KOPT-K1 (cell line): ENCODE measurements around the gene SLC16A12.
A peak's percentile ranks its signal among the peaks of the same experiment; 100 is the strongest.
"Not testable (repeated sequence)": the region's sequence is repeated elsewhere in the genome, so short reads cannot be mapped to it uniquely, and the experiment has no call there.

ENCODE experiments used
- H3K27ac ChIP-seq: fragments of 200-600 bp; sonication (generic); 2 replicates; pipeline ENCODE4 v1.5.1; 2016; ENCODE audit warnings: antibody characterized with exemption, mild to moderate bottlenecking, low read depth, low read length; ENCODE audit not compliant: poor library complexity, severe bottlenecking
- H3K36me3 ChIP-seq: fragments of 200-600 bp; sonication (generic); 2 replicates; pipeline ENCODE4 v1.5.1; 2017; ENCODE audit warnings: antibody characterized with exemption, mild to moderate bottlenecking, low read length, moderate library complexity; ENCODE audit not compliant: insufficient read depth
- H3K9me3 ChIP-seq: fragments of 200-600 bp; sonication (generic); 2 replicates; pipeline ENCODE4 v1.5.1; 2017; ENCODE audit warnings: antibody characterized with exemption, low read length, mild to moderate bottlenecking; ENCODE audit not compliant: insufficient read depth, poor library complexity, severe bottlenecking

SLC16A12 gene

DNA sequence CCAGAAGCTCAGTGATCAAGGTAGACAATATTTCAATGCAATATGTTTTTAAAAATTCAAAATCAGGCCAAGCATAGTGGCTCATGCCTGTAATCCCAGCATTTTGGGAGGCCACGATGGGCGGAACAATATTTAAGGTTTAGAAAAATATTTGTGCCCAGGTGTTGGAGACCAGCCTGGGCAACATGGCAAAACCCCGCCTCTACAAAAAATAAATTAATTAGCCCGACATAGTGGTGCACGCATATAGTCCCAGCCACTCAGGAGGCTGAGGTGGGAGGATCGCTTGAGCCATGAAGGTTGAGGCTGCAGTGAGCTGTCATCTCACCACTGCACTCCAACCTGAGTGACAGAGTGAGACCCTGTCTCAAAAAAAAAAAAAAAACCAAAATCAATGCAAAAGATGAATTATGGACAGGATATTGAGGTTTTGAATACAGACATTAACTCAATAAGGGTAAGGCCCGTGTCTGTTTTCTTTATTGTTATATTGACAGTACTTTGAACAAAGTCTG lies 121.9 kb downstream of the SLC16A12 start:
- Histone ChIP-seq H3K36me3 (peaks cover 12% of the 10 kb centered on the region), H3K9me3 (peaks cover 6% of the 10 kb centered on the region), H3K27ac (peak overlapping the region; percentile 68)

DNA sequence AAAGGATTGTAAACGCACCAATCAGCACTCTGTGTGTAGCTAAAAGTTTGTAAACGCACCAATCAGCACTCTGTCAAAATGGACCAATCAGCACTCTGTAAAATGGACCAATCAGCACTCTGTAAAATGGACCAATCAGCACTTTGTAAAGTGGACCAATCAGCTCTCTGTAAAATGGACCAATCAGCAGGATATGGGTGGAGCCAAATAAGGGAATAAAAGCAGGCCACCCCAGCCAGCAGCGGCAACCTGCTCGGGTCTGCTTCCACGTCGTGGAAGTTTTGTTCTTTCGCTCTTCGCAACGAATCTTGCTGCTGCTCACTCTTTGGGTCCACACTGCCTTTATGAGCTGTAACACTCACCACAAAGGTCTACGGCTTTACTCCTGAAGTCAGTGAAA lies 123.1 kb downstream of the SLC16A12 start:
- H3K9me3 ChIP-seq, H3K36me3 ChIP-seq: not testable (repeated sequence)
- peak overlapping the region; percentile 2 for H3K27ac ChIP-seq

DNA sequence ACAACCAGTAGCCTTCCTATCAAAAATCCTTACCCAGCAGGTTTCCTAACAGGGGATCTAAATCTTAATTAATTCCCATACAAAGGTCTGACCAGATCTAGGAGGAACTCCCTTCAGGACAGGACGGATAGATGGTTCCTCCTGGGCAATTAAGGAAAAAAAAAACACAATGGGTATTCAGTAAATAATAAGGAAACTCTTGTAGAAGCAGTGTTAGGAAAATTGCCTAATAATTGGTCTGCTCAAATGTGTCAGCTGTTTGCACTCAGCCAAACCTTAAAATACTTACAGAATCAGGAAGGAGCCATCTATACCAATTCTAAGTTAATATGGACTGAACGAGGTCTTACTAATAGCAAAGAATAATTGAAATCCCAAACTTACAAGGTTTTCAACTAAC lies 124.3 kb downstream of the SLC16A12 start:
- not testable (repeated sequence) for H3K9me3 ChIP-seq, H3K27ac ChIP-seq, H3K36me3 ChIP-seq

DNA sequence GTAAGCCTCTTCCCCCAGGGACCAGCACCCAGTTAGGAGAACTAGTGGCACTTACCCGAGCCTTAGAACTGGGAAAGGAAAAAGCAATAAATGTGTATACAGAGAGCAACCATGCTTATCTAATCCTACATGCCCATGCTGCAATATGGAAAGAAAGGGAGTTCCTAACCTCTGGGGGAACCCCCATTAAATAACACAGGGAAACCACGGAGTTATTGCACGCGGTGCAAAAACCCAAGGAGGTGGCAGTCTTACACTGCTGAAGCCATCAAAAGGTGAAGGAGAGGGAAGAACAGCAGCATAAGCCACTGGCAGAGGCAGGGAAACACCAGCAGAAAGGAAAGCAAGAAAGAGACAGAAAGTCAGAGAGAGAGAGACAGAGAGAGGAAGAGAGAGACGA lies 124.8 kb downstream of the SLC16A12 start:
- H3K9me3 ChIP-seq, H3K27ac ChIP-seq, H3K36me3 ChIP-seq: not testable (repeated sequence)

DNA sequence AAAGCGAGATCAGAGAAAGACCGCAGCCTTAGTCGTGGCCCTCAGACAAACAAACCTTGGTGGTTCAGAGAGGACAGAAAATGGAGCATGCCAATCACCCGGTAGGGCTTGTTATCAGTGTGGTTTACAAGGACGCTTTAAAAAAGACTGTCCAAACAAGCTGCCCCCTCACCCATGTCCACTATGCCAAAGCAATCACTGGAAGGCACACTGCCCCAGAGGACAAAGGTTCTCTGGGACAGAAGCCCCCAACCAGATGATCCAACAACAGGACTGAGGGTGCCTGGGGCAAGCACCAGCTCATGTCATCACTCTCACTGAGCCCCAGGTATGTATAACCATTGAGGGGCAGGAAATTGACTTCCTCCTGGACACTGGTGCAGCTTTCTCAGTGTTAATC lies 126.1 kb downstream of the SLC16A12 start:
- H3K27ac ChIP-seq, H3K9me3 ChIP-seq, H3K36me3 ChIP-seq: not testable (repeated sequence)

DNA sequence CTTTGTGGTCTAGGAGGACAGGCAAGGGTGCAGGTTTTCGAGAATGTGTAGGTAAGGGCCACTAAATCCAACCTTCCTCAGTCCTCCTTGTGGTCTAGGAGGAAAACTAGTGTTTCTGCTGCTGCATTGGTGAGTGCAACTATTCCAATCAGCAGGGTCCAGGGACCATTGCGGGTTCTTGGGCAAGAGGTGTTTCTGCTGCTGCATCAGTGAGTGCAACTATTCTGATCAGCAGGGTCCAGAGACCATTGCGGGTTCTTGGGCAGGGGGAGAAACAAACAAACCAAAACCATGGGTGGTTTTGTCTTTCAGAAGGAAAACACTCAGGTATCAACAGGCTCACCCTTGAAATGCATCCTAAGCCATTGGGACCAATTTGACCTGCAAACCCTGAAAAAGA lies 127.6 kb downstream of the SLC16A12 start:
- H3K36me3 ChIP-seq, H3K9me3 ChIP-seq, H3K27ac ChIP-seq: not testable (repeated sequence)

DNA sequence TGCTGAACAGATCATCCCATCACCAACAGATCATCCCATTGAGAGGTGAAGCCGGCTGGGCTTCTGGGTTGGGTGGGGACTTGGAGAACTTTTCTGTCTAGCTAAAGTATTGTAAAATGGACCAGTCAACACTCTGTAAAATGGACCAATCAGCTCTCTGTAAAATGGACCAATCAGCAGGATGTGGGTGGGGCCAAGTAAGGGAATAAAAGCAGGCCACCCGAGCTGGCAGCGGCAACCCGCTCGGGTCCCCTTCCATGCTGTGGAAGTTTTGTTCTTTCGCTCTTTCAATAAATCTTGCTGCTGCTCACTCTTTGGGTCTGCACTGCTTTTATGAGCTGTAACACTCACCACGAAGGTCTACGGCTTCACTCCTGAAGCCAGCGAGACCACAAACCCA lies 129.2 kb downstream of the SLC16A12 start:
- not testable (repeated sequence) for H3K27ac ChIP-seq, H3K36me3 ChIP-seq, H3K9me3 ChIP-seq

DNA sequence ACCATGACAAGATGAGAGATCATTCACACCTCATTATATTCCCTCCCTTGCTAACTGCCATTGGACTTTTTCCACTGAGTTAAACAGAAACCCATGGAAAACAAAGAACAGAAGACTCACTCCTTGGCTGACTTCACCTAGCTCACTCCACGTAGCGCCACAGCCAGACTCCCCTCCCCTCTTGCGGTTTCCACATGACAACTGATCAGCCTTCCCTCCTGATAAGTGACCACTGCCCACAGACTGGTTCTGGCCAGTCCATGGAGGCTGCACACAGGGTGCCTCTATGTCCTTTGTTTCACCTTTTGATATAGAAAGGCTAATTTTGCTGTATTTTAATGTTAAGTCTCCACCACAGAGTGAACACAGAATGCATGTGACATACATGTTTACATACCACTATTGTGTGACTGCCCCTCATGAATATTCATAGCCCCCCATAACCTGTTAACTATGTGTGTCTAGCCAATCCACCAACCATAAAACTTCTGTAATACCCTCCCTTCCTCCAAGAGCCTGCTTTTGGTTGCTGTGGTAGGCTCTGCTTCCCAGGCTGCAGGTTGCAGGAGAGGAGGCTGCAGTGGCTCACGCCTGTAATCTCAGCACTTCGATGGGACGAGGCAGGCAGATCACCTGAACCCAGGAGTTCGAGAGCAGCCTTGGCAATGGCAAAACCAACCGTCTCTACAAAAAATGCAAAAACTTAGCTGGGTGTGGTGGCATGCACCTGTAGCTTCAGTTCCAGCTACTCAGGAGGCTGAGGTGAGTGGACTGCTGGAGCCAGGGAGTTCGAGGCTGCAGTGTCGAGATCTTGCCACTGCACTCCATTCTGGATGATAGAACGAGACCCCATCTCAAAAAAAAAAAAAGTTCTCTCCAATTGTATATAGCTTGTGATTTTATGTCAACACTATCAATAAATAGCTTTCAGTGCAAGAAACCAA lies 131.0 kb downstream of the SLC16A12 start:
- H3K36me3 ChIP-seq, result no peaks in the 10 kb centered on the region
- no peak overlapping the region for H3K27ac ChIP-seq
- no peaks in the 10 kb centered on the region for H3K9me3 ChIP-seq

DNA sequence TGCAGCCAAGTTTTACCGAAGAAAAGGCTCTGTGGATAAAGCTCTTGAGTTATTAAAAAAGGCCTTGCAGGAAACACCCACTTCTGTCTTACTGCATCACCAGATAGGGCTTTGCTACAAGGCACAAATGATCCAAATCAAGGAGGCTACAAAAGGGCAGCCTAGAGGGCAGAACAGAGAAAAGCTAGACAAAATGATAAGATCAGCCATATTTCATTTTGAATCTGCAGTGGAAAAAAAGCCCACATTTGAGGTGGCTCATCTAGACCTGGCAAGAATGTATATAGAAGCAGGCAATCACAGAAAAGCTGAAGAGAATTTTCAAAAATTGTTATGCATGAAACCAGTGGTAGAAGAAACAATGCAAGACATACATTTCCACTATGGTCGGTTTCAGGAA lies 132.4 kb downstream of the SLC16A12 start:
- Histone ChIP-seq H3K36me3 (no peaks in the 10 kb centered on the region), H3K27ac (no peak overlapping the region), H3K9me3 (no peaks in the 10 kb centered on the region)

DNA sequence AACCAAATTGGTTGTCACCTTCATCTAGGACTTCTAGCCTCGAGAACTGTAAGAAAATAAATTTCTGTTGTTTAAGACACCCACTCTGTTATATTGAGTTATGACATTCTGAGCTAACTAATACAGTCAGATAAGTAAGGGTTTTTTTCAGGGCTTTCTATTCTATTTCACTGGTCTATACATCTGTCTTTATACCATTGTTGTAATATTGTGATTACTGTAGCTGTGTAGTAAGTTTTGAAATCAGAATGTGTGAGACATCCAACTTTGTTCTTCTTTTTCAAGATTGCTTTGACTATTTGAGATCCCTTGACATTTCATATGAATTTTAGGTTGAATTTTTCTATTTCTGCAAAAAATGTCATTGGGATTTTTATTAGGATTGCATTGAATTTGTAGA lies 135.4 kb downstream of the SLC16A12 start:
- Histone ChIP-seq H3K9me3 (no peaks in the 10 kb centered on the region), H3K36me3 (no peaks in the 10 kb centered on the region), H3K27ac (no peak overlapping the region)

DNA sequence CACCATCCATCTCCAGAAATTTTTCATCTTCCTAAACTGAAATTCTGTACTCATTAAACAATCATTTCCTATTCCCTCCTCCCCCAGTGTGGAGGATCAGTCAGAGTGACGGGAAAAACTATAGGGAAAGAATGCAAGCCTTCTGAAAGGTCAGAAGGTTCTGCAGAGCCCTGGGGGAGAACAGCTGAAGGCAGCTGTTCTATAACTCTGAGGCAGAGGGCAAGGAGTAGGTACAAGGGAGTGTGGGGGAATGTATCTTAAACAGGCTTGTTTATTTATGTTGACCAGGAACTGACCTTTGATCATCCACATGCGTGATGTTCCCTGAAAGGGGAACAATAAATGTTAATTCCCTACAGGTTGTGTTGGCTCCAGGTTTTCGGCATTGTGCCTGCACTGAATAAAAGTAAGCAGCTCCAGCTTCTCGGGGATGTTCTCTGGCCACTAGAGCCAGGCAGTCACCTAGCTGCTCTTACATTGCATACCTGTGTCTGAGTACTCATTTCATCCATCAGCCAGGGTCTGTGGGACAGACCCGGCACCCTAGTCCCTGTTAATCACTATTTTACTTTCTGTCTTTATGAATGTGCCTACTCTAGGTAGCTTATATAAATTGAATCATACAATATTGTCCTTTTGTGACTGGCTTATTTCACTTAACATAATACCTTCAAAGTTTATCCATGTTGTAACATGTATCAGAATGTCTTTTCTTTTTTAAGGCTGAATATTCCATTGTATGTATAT lies 137.2 kb downstream of the SLC16A12 start:
- Histone ChIP-seq H3K27ac (no peak overlapping the region), H3K9me3 (no peaks in the 10 kb centered on the region), H3K36me3 (no peaks in the 10 kb centered on the region)

DNA sequence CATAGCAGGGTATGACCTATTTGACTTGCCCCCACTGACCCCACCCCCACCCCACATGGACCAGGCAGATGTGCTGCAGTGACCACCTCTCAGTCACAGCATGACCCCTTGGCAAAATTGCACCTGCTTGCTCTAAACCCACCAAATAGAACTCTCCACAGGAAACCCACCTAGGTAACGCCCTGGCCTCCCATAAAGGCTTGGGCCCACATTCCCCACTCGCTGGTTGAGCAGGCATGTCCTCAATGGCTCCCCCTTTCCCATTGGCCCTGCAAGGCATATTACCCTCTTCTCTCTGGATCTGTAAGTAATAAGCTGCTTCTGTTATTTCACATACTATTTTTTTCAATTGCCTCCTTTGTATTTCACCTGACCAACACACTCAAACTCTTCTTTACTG lies 140.3 kb downstream of the SLC16A12 start:
- Histone ChIP-seq H3K27ac (no peak overlapping the region), H3K36me3 (no peaks in the 10 kb centered on the region), H3K9me3 (no peaks in the 10 kb centered on the region)

DNA sequence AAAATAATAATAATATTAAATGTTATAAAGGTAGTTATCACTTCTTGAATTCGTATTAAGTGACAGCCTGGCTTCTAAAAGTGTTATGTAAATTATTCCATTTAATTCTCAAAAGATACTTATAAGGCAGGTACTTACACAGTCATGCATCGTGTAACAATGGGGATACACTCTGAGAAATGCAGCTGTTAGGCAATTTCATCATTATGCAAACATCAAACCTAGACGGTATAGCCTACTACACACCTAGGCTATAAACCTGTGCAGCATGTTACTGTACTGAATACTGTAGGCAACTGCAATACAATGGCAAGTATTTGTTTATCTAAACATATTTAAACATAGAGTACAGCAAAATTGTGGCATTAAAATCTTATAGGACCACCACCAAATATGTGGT lies 141.5 kb downstream of the SLC16A12 start:
- Histone ChIP-seq H3K36me3 (no peaks in the 10 kb centered on the region), H3K27ac (no peak overlapping the region), H3K9me3 (no peaks in the 10 kb centered on the region)

DNA sequence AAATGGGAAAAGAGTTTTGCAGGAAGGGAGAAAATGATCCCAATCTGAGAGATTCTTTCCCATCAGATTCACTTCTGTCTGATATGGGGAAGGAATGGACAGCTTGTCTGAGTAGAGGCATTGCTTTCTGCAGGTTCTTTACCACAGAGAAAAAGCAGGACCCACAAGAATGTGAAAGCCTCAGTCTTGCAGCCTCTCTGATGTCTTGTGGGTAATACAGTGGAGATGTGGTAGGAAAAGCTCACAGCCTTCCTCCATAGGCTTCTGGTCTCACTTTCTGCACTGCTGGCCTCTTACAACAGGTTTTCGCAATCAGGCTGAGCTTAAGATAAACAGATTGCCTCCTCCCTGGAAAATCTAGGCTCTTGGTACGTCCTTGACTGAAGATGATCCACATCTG lies 142.4 kb downstream of the SLC16A12 start:
- peak overlapping the region; percentile 78 for H3K27ac ChIP-seq
- H3K36me3 ChIP-seq, result no peaks in the 10 kb centered on the region
- no peaks in the 10 kb centered on the region for H3K9me3 ChIP-seq

DNA sequence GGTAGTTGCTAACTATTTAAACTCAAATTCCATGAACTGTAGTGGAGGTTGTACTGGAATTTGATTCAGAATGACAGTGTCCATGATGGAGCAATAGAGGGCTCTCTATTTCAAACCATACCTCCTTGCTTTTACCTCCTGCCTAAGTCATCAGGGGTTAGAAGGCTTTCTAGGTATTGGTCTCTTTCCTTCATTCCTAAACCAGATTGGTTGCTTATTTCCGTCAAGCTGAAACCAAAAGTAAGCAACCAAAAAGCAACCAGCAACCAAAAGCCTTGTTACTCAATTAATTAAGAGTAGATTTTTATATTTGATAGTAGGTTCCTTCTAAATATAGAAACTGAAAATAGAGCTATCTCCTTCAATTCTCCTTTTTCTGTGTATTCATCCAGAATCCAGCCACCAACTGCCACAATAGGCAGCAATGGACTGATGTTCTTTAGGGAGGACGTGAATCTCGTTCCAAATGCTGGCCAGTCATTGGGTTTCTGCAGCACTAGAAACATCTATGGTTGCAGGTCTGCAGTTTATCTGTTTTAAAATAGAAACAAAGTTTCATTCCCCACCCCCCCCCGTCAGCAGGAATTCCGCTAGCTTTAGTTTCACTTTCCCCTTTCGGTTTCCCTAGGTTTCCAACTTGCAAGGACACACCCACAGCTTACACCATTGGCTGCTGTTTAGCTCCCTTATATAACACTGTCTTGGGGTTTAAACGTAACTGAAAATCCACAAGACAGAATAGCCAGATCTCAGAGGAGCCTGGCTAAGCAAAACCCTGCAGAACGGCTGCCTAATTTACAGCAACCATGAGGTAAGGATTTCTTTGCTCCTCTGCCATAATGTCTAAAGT lies 143.3 kb downstream of the SLC16A12 start, which contains the start of gene IFIT1:
TSS of gene IFIT1 (plus strand) at position 717 of the 850 bp plus-strand sequence. CDS start at position 807, 90 bp downstream.
- Histone ChIP-seq H3K27ac (peak within 1 kb of the TSS; percentile 78), H3K9me3 (no peaks in the 10 kb centered on the region), H3K36me3 (no peaks in the 10 kb centered on the region)
